Measurements from ENCODE around the gene TREML4.

Gene TREML4

GRCh38 chr6:41193171-41193734 lies 34.9 kb upstream of the TREML4 start:
- TF ChIP-seq, protein P1, sequence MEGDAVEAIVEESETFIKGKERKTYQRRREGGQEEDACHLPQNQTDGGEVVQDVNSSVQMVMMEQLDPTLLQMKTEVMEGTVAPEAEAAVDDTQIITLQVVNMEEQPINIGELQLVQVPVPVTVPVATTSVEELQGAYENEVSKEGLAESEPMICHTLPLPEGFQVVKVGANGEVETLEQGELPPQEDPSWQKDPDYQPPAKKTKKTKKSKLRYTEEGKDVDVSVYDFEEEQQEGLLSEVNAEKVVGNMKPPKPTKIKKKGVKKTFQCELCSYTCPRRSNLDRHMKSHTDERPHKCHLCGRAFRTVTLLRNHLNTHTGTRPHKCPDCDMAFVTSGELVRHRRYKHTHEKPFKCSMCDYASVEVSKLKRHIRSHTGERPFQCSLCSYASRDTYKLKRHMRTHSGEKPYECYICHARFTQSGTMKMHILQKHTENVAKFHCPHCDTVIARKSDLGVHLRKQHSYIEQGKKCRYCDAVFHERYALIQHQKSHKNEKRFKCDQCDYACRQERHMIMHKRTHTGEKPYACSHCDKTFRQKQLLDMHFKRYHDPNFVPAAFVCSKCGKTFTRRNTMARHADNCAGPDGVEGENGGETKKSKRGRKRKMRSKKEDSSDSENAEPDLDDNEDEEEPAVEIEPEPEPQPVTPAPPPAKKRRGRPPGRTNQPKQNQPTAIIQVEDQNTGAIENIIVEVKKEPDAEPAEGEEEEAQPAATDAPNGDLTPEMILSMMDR (IDR thresholded peaks at IDR 0.05) = no peak
- no peak for DNase-seq
- H3K4me1 Mint-ChIP-seq = no peaks in the 10 kb centered on the region
- H3K27ac Mint-ChIP-seq = no peak overlapping the region
- no peak overlapping the region for H3K4me3 Mint-ChIP-seq
- peaks cover 58% of the 10 kb centered on the region for H3K27me3 Mint-ChIP-seq (ENCODE audit: low read depth, poor library complexity)
- no peaks in the 10 kb centered on the region for H3K36me3 Mint-ChIP-seq (ENCODE audit: low read depth)
- H3K9me3 Mint-ChIP-seq = peaks cover 15% of the 10 kb centered on the region

GRCh38 chr6:41193884-41194283 lies 34.3 kb upstream of the TREML4 start:
- Mint-ChIP-seq H3K4me1 (no peaks in the 10 kb centered on the region), H3K9me3 (peaks cover 15% of the 10 kb centered on the region), H3K27me3 (ENCODE audit: low read depth, poor library complexity) (peaks cover 58% of the 10 kb centered on the region), H3K27ac (no peak overlapping the region), H3K36me3 (ENCODE audit: low read depth) (no peaks in the 10 kb centered on the region), H3K4me3 (no peak overlapping the region)
- TF ChIP-seq, protein P1 (IDR thresholded peaks at IDR 0.05) = no peak
- DNase-seq = no peak

GRCh38 chr6:41194386-41194785 lies 33.8 kb upstream of the TREML4 start:
- peaks cover 59% of the 10 kb centered on the region for H3K27me3 Mint-ChIP-seq (ENCODE audit: low read depth, poor library complexity)
- H3K27ac Mint-ChIP-seq = no peak overlapping the region
- no peak overlapping the region for H3K4me3 Mint-ChIP-seq
- no peaks in the 10 kb centered on the region for H3K36me3 Mint-ChIP-seq (ENCODE audit: low read depth)
- DNase-seq = no peak
- peaks cover 13% of the 10 kb centered on the region for H3K9me3 Mint-ChIP-seq
- no peaks in the 10 kb centered on the region for H3K4me1 Mint-ChIP-seq
- TF ChIP-seq, protein P1 (IDR thresholded peaks at IDR 0.05) = no peak

DNA sequence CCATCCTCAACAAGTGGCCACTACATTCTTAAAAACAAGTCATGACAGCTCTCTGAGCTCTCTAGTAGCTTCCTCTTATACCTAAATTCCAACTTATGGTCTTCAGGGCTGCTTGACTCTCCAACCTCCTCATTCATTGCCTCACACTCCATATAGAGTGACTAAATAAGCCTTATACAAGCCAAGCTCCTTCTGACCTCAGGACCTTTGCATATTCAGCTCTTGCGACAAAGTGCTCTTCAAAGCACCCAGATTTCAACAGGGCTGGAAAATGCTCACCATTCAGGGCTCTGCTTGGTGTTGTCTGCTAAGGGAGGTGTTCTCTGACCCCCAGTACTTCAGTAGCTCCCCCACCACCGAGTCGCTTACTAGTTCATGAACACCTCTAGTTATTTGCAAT lies 30.9 kb upstream of the TREML4 start:
- H3K27me3 Mint-ChIP-seq (ENCODE audit: low read depth, poor library complexity) = peaks cover 43% of the 10 kb centered on the region
- no peak overlapping the region for H3K4me3 Mint-ChIP-seq
- H3K27ac Mint-ChIP-seq = no peak overlapping the region
- no peak for DNase-seq
- H3K4me1 Mint-ChIP-seq = peaks cover 8% of the 10 kb centered on the region
- H3K9me3 Mint-ChIP-seq = no peaks in the 10 kb centered on the region
- TF ChIP-seq, protein P1 (IDR thresholded peaks at IDR 0.05) = no peak
- H3K36me3 Mint-ChIP-seq (ENCODE audit: low read depth) = no peaks in the 10 kb centered on the region

GRCh38 chr6:41199552-41200246 lies 28.4 kb upstream of the TREML4 start:
- H3K4me3 Mint-ChIP-seq = no peak overlapping the region
- H3K9me3 Mint-ChIP-seq = no peaks in the 10 kb centered on the region
- peaks cover 8% of the 10 kb centered on the region for H3K4me1 Mint-ChIP-seq
- TF ChIP-seq, protein P1 (IDR thresholded peaks at IDR 0.05) = no peak
- DNase-seq = no peak
- H3K27me3 Mint-ChIP-seq (ENCODE audit: low read depth, poor library complexity) = peaks cover 27% of the 10 kb centered on the region
- H3K27ac Mint-ChIP-seq = no peak overlapping the region
- no peaks in the 10 kb centered on the region for H3K36me3 Mint-ChIP-seq (ENCODE audit: low read depth)
